ENCODE data around the gene SLC7A4. TPM values are rescaled to one million over a fixed set of nuclear protein-coding genes. Genes with fewer than 3 reads are reported as not detected.

The SLC7A4 gene
- total and polyA plus RNA-seq, 2 of the 8 experiments (the other 6 are each of a cell fraction or from before 2014, with no cell fraction given) = 0.92 TPM; not detected in 1

GRCh38 chr22:21010426-21011113 lies 21.8 kb downstream of the SLC7A4 start:
- Histone ChIP-seq H2BK15ac (ENCODE audit: low read length) (no peak overlapping the region), H3K4me3 (ENCODE audit: extremely low read depth in 1 of 4, insufficient read depth in 2 of 4, low read depth in 3 of 4, low read length in 4 of 4) (peak overlapping the region in 2 of 4 experiments; percentile 14 to 40; a peak in 3 of 8 replicates), H3K4me1 (replicated peaks in 1 of 4; ENCODE audit: control insufficient read depth in 3 of 4, insufficient read depth in 4 of 4, low read length in 3 of 4) (peaks cover 15 to 31% (median 19%) of the 10 kb centered on the region in 4 experiments), H3K56ac (replicated peaks; ENCODE audit: insufficient read length, low read depth, low read length) (no peak overlapping the region), H2BK12ac (ENCODE audit: low read depth, low read length) (peak overlapping the region; percentile 63; the same call in 1 of the 2 replicates), H3K9ac (replicated peaks in 1 of 4; ENCODE audit: extremely low read depth in 1 of 4, low read depth in 3 of 4, low read length in 3 of 4) (peak overlapping the region in 1 of 4 experiments; percentile 11; a peak in 2 of 7 replicates), H3K79me1 (ENCODE audit: low read depth, low read length) (no peaks in the 10 kb centered on the region; the same call in 1 of the 2 replicates), H3K27ac (ENCODE audit: low read depth, low read length) (no peak overlapping the region), H4K91ac (replicated peaks; ENCODE audit: insufficient read length, low read length) (peak overlapping the region; percentile 73), H3K18ac (ENCODE audit: extremely low read depth, low read length) (0 out of 2 replicates have a peak overlapping the region, but pooled peaks have one; percentile 38), H2BK120ac (replicated peaks; ENCODE audit: low read depth, low read length) (no peak overlapping the region), H2AK5ac (ENCODE audit: low read depth, low read length) (no peak overlapping the region), H2AFZ (ENCODE audit: low read length) (no peak overlapping the region), H4K8ac (ENCODE audit: extremely low read depth, insufficient read depth, low read length) (no peak overlapping the region), H3K23ac (ENCODE audit: insufficient read length) (no peak overlapping the region), H4K20me1 (replicated peaks in 1 of 2; ENCODE audit: control insufficient read depth in 1 of 2, insufficient read depth in 2 of 2, low read length in 2 of 2) (peaks cover 0 to 10% of the 10 kb centered on the region in 2 experiments), H3K79me2 (ENCODE audit: control insufficient read depth in 1 of 2, insufficient read depth in 2 of 2, low read length in 2 of 2) (no peaks in the 10 kb centered on the region), H2BK20ac (ENCODE audit: low read length) (0 out of 2 replicates have a peak overlapping the region, but pooled peaks have one; percentile 72), H3K9me3 (ENCODE audit: insufficient read depth in 2 of 2, low read depth in 1 of 2, low read length in 1 of 2) (no peaks in the 10 kb centered on the region), H3K4me2 (ENCODE audit: insufficient read depth in 1 of 2, low read depth in 2 of 2, low read length in 2 of 2) (peak overlapping the region; percentile 40 to 59), H2BK5ac (ENCODE audit: low read depth, low read length) (no peak overlapping the region; the same call in 1 of the 2 replicates), H3K36me3 (ENCODE audit: control insufficient read depth in 2 of 4, insufficient read depth in 4 of 4, low read length in 3 of 4) (peaks cover 0 to 5% (median 0%) of the 10 kb centered on the region in 4 experiments; a peak in 1 of 8 replicates), H3K23me2 (ENCODE audit: low read depth, low read length) (peaks cover 6% of the 10 kb centered on the region; the same call in 1 of the 2 replicates), H3K14ac (ENCODE audit: insufficient read length) (no peak overlapping the region), H3K27me3 (replicated peaks in 1 of 4; ENCODE audit: control insufficient read depth in 3 of 4, extremely low read depth in 1 of 4, insufficient read depth in 3 of 4, low read length in 3 of 4) (peaks cover 0 to 4% (median 3%) of the 10 kb centered on the region in 4 experiments; a peak in 4 of 7 replicates), H3K4ac (replicated peaks; ENCODE audit: insufficient read length, low read depth, low read length) (no peak overlapping the region), H4K5ac (ENCODE audit: insufficient read length, low read depth, low read length) (no peak overlapping the region)
- FAIRE-seq = peak; percentile 13
- DNase-seq (ENCODE audit: low read depth in 1 of 2, low spot score in 2 of 2) = no peak
- ChIA-PET CTCF (ENCODE audit: partially characterized antibody) (interaction anchor here (1.0 to 2.3 kb wide), 7 partner anchors 10 to 91 kb away, joined by 3 to 8 read pairs (median 5); no protein-coding TSS in a partner anchor), POLR2A (ENCODE audit: partially characterized antibody) (interaction anchor here (1.1 to 2.1 kb wide), 3 partner anchors 10 to 29 kb away, joined by 6 to 8 read pairs (median 6); partner anchors contain the start of gene LZTR1)
- TF ChIP-seq YY1 (IDR thresholded peaks at IDR 0.05; ENCODE audit: low read depth, low read length) (peak; percentile 53; the same call in 1 of the 2 replicates), SP1 (IDR thresholded peaks at IDR 0.05; ENCODE audit: low read depth, low read length) (0 out of 2 replicates have a peak, but pooled peaks have one; percentile 31), KDM1A (IDR thresholded peaks at IDR 0.05; ENCODE audit: borderline replicate concordance, low read length) (peak; percentile 35; the same call in 1 of the 2 replicates), GTF2F1 (IDR thresholded peaks at IDR 0.05; ENCODE audit: borderline replicate concordance, low read depth, low read length) (no peak), ASH2L (IDR thresholded peaks at IDR 0.05; ENCODE audit: low read length) (peak; percentile 35)
- 68% methylated on average over 3 of the region's 3 CpGs; no CpG with 5 or more reads in 1 of the 2 experiments for WGBS, 2 experiments (ENCODE audit: extremely low coverage in 1 of 2, insufficient coverage in 1 of 2, insufficient read length in 1 of 2, insufficient replicate concordance in 2 of 2, low coverage in 1 of 2, low lambda C conversion rate in 2 of 2, missing lambda C conversion rate in 1 of 2)

Measured in H1 (cell line).